ENCODE data around the gene SAXO1. TPM values are rescaled to one million over a fixed set of nuclear protein-coding genes. Genes with fewer than 3 reads are reported as not detected.

The SAXO1 gene
- total RNA-seq, 2 donors from 2014 or later, result not detected

DNA sequence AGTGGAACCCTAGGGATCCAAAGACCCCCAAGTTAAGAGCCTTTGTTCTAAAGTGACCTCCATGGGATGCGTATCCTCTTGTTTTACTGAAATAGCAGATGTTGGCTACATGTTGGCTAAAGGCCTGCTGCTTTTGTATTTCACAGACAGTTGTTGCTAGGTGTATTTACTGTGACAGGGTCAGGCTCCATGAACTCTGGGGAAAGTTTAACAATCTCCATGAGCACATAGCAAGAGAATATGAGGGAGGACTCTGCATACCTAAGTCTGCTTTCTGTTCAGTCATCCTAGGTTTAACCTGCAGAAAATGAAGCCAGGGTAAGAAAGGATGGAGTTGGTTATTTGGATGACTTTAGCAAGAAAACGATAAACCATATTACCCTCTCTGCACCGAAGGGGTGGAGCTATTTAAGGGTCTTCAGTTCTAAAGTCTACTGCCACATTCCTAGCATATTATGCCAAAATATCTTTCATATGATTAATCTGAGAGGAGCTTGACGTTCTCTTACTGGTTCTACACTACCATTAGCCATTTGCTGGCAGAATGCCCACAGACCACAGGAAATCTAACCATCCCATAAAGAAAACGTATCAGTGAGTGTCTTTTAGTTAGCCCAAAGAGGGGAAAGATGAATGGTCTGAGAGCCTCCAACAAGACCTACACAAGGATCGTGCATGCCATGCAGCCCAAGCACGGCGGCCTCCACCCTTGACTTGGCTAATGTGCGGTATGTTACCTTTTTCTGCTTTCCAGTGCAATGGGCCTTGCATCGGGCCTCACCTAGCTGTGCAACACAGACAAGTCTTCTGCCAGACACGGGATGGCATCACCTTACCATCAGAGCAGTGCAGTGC lies 127.8 kb downstream of the SAXO1 start:
- H3K36me3 ChIP-seq, result no peaks in the 10 kb centered on the region
- intact Hi-C loops (cut with DNase I), result no loop called here
- no peaks in the 10 kb centered on the region for H3K4me1 ChIP-seq
- no peak for DNase-seq
- H3K4me3 ChIP-seq, result no peak overlapping the region
- no peaks in the 10 kb centered on the region for H3K27me3 ChIP-seq
- TF ChIP-seq, protein P1, sequence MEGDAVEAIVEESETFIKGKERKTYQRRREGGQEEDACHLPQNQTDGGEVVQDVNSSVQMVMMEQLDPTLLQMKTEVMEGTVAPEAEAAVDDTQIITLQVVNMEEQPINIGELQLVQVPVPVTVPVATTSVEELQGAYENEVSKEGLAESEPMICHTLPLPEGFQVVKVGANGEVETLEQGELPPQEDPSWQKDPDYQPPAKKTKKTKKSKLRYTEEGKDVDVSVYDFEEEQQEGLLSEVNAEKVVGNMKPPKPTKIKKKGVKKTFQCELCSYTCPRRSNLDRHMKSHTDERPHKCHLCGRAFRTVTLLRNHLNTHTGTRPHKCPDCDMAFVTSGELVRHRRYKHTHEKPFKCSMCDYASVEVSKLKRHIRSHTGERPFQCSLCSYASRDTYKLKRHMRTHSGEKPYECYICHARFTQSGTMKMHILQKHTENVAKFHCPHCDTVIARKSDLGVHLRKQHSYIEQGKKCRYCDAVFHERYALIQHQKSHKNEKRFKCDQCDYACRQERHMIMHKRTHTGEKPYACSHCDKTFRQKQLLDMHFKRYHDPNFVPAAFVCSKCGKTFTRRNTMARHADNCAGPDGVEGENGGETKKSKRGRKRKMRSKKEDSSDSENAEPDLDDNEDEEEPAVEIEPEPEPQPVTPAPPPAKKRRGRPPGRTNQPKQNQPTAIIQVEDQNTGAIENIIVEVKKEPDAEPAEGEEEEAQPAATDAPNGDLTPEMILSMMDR (IDR thresholded peaks at IDR 0.05), result no peak
- H3K27ac ChIP-seq, result no peak overlapping the region
- no peak overlapping the region for H3K9ac ChIP-seq (ENCODE audit: low read depth in 2 of 2, low read length in 2 of 2)
- H3K9me3 ChIP-seq, result no peaks in the 10 kb centered on the region

DNA sequence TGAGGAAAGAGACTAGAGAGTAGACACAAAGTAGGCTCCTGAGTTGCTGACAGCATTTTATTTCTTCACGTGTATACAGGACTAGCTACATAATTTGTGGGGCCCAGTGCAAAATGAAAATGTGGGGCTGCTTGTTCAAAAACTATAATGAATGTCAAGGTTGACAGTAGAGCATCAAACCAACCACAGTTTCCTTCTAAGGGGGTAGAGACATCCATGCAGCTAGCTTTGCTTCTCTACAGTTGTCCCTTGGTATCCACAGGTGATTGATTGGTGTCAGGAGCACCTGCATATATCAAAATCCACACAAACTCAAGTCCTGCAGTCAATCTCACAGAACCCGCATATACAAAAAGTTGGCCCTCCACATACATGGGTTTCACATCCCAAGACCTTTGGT lies 129.6 kb downstream of the SAXO1 start:
- Histone ChIP-seq H3K9ac (ENCODE audit: low read depth in 2 of 2, low read length in 2 of 2) (no peak overlapping the region), H3K36me3 (no peaks in the 10 kb centered on the region), H3K27me3 (no peaks in the 10 kb centered on the region), H3K4me3 (no peak overlapping the region), H3K9me3 (no peaks in the 10 kb centered on the region), H3K4me1 (no peaks in the 10 kb centered on the region), H3K27ac (no peak overlapping the region)
- intact Hi-C loops (cut with DNase I), result no loop called here
- no peak for DNase-seq
- TF ChIP-seq, protein P1 (IDR thresholded peaks at IDR 0.05), result no peak

DNA sequence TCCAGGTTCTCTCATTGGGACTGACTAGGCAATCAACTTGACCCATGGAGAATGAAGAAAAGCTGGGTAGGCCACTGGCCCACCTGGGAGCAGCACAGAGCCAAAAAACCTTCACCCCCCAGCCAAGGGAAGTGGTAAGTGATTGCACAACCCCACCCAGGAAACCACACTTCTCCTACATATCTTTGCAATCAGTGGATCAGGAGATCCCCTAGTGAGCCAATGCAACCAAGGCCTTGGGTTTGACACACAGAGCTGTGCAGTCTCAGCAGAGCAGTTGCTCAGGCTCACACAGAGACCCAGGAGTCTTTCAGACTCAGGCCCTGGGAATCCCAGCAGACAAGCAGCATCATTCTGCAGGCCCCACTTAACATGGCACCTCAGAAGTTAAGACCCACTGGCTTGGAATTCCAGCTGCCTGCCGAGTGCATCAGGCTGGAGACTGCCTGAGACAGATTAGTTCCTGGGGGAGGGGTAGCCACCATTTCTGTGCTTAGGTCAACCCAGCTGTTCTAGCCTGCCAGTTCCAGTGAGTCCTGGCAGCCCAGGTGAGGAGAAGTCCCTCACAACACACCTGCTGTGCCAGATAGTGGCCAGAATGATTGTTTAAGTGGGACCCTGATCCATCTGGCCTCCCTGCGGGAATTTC lies 136.4 kb downstream of the SAXO1 start:
- H3K4me3 ChIP-seq, result no peak overlapping the region
- H3K4me1 ChIP-seq, result no peaks in the 10 kb centered on the region
- H3K27ac ChIP-seq, result no peak overlapping the region
- TF ChIP-seq, protein P1 (IDR thresholded peaks at IDR 0.05), result no peak
- no peaks in the 10 kb centered on the region for H3K36me3 ChIP-seq
- H3K9ac ChIP-seq (ENCODE audit: low read depth in 2 of 2, low read length in 2 of 2), result no peak overlapping the region
- intact Hi-C loops (cut with DNase I), result no loop called here
- no peak for DNase-seq
- no peaks in the 10 kb centered on the region for H3K9me3 ChIP-seq
- no peaks in the 10 kb centered on the region for H3K27me3 ChIP-seq

DNA sequence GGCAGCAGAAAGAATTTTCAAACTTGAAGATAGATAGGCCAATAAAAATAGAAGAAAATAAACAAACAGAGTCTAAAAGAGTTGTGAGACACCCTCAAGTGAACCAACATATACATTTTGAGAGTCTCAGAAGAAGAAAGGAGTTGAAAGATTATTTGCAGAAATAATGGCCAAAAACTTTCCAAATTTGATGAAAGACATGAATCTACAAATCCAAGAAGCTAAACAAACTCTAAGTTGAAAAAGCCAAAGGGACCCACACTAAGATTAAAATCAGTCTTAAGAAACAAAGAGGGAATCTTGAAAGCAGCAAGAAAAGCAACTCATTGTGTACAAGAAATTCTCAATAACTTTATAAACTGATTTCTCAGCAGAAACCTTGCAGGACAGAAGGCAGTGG lies 137.0 kb downstream of the SAXO1 start:
- Histone ChIP-seq H3K9me3 (no peaks in the 10 kb centered on the region), H3K4me1 (no peaks in the 10 kb centered on the region), H3K9ac (ENCODE audit: low read depth in 2 of 2, low read length in 2 of 2) (no peak overlapping the region), H3K4me3 (no peak overlapping the region), H3K27ac (no peak overlapping the region), H3K36me3 (no peaks in the 10 kb centered on the region), H3K27me3 (no peaks in the 10 kb centered on the region)
- DNase-seq, result no peak
- TF ChIP-seq, protein P1 (IDR thresholded peaks at IDR 0.05), result no peak
- intact Hi-C loops (cut with DNase I), result no loop called here

DNA sequence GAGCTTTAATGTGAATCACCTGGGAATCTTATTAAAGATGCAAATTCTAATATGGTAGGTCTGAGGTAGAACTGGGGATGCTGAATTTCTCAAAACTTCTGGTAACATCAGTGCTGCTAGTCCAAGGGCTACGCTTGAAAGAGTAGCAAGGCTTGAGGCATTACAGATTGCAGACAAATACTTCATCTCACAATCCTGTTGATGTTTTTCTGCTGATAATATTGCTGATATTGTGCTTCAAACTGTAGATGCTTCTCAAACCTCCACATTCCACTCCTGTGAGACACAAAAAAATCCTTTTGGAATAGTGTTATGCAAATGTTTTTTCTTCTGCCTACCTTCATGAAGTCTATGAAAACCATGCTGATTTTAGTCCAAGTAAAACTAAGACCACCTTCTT lies 139.5 kb downstream of the SAXO1 start:
- Histone ChIP-seq H3K9ac (ENCODE audit: low read depth in 2 of 2, low read length in 2 of 2) (no peak overlapping the region), H3K9me3 (no peaks in the 10 kb centered on the region), H3K27me3 (no peaks in the 10 kb centered on the region), H3K27ac (no peak overlapping the region), H3K4me1 (no peaks in the 10 kb centered on the region), H3K4me3 (no peak overlapping the region), H3K36me3 (no peaks in the 10 kb centered on the region)
- TF ChIP-seq, protein P1 (IDR thresholded peaks at IDR 0.05), result no peak
- no peak for DNase-seq
- intact Hi-C loops (cut with DNase I), result no loop called here
